G401.6 (cell line): ENCODE results near the gene SLAMF6.
"Not testable (repeated sequence)": the region's sequence is repeated elsewhere in the genome, so short reads cannot be mapped to it uniquely, and the experiment has no call there.

Source experiments
- FAIRE-seq: peaks from 2 replicates; lab custom pipeline; 2012; peaks lifted over from hg19 to GRCh38; lab: Jason Lieb, UNC

SLAMF6 gene

GRCh38 chr1:160522622-160523345 lies at the start of gene SLAMF6:
Gene SLAMF6 (minus strand): TSS chr1:160523255. CDS start chr1:160523192, 63 bp downstream.
- FAIRE-seq = no peak

DNA sequence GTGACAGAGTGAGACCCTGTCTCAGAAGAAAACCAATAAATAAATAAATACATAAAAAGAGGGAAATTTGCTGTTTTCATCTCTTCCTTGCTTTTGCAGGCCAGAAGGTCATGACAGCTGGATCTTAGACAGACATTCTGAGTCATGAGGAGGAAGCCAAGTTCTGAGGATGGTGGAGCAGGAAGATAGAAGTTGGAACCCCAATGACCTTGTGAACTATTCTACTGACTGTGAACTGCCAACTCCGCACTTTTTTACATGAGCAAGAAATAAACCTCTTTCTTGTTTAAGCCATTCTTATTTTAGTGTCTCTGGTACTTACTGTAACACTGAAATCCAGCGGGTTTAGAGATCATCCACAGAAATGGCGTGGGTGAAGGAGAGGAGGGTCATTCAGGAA lies 47.8 kb upstream of the SLAMF6 start:
- FAIRE-seq = no peak

DNA sequence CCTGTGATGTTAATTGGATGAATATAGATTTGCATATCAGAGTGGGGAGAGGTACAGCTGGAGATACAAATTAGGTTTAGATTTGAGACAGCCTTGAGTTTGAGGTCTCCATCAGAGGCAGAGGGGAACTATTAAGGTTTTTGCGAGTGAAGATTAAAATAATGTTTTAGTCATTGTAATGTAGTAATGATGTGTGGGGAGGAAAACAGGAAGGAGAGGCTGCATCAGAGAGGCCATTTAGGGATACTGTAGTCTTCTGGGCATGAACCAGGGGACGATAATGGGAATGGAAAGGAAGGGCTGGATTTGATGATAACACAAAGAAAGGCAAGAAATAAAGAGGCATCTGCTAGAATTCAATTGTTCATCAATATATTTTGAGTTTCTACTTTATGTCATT lies 46.8 kb upstream of the SLAMF6 start:
- no peak for FAIRE-seq

DNA sequence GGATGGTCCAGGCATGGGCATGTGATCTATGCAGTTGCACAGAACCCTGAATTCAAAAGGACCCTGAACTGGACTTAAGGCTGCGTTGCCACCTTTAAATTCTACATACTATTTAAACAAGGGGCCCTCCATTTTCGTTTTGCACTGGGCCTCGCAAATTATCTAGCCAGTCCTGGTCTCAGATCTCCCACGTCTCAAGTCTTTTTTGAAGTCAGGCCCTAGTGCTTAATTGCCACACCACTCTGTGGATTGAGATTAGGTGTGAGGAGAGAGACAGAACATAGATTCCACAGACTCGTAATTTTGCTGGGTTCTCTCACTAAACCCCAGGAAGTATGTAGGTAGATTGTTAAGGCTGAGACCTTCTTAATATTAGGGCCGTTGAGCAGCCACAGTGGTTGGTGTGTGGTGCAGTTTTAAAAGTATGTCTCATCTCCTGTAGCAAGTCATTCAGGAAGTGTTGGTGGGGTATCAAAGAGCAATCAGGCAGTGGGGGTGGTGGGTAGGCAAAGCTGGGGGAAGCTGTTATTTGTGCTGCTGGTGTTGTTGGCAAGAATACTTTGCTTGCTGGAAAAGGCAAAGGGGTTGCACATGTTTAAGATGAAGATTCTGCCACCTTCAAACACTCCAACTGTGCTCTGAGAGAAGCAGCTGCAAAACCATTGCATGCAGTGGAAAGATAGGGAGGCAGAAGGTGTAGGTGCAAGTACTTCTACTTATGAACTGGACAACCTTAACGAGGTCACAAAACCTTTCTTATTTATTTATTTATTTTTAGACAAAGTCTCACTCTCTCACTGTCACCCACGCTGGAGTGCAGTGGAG lies 45.0 kb upstream of the SLAMF6 start:
- FAIRE-seq = no peak

- FAIRE-seq = no peak
These were observed 44.3 kb upstream of the SLAMF6 start for GRCh38 chr1:160567341-160567740.

GRCh38 chr1:160565564-160565963 lies 42.5 kb upstream of the SLAMF6 start:
- no peak for FAIRE-seq

DNA sequence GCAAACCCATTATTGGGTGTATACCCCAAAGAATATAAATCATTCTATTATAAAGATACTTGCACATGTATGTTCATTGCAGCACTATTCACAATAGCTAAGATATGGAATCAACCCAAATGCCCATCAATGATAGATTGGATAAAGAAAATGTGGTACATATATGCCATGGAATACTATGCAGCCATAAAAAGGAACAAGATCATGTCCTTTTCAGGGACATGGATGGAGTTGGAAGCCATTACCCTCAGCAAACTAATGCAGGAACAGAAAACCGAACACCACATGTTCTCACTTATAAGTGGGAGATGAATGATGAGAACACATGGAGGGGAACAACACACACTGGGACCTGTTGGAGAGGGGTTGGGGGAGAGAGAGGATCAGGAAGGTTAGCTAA lies 40.2 kb upstream of the SLAMF6 start:
- not testable (repeated sequence) for FAIRE-seq

GRCh38 chr1:160562745-160563144 lies 39.7 kb upstream of the SLAMF6 start:
- not testable (repeated sequence) for FAIRE-seq

DNA sequence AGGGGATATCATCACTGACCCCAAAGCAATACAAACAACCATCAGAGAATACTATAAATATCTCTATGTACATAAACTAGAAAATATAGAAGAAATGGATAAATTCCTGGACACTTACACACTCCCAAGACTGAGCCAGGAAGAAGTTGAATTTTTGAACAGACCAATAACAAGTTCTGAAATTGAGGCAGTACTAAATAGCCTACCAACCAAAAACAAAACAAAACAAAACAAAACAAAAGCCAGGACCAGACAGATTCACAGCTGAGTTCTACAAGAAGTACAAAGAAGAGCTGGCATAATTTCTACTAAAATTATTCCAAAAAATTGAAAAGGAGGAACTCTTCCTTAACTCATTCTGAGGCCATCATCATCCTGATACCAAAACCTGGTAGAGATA lies 37.8 kb upstream of the SLAMF6 start:
- FAIRE-seq = no peak

DNA sequence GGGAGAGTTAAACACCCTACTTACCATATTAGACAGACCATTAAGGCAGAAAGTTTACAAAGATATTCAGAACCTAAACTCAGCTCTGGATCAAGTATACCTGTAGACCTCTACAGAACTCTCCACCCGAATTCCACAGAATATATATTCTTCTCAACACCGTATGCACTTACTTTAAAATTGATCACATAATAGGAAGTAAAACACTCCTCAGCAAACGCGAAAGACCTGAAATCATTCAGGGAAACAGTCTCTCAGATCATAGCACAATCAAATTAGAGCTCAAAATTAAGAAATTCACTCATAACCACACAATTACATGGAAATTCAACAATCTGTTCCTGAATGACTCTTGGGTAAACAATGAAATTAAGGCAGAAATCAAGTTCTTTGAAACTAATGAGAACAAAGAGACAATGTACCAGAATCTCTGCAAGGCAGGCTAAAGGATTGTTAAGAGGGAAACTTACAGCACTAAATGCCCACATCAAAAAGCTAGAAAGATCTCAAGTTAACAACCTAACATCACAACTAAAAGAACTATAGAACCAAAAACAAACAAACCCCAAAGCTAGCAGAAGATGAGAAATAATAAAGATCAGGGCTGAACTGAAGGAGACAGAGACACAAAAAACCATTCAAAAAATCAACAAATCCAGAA lies 37.1 kb upstream of the SLAMF6 start:
- no peak for FAIRE-seq

DNA sequence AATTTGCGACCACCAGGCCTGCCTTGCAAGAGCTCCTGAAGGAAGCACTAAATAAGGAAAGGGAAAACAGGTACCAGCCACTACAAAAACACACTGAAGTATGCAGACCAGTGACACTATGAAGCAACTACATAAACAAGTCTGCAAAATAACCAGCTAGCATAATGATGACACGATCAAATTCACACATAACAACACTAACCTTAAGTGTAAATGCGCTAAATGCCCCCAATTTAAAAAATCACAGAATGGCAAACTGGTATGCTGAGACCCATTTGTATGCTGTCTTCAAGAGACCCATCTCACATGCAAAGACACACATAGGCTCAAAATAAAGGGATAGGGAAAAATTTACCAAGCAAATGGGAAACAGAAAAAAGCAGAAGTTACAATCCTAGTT lies 36.4 kb upstream of the SLAMF6 start:
- not testable (repeated sequence) for FAIRE-seq

DNA sequence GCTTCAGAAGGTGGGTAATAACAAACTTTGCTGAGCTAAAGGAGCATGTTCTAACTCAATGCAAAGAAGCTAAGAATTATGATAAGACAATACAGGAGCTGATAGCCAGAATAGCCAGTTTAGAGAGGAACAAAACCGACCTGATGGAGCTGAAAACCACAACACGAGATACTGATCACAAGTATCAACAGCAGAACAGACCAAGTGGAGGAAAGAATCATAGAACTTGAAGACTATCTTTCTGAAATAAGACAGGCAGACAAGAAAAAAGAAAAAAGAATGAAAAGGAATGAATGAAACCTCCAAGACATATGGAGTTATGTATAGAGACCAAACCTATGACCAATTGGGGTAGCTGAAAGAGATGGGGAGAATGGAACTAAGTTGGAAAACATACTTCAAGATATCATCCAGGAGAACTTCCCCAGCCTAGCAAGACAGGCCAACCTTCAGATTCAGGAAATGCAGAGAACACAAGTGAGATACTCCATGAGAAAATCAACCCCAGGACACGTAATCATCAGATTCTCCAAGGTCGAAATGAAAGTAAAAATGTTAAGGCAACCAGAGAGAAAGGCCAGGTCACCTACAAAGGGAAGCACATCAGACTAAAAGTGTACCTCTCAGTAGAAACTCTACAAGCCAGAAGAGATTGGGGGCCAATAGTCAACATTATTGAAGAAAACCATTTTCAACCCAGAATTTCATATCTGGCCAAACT lies 35.8 kb upstream of the SLAMF6 start:
- FAIRE-seq = no peak

DNA sequence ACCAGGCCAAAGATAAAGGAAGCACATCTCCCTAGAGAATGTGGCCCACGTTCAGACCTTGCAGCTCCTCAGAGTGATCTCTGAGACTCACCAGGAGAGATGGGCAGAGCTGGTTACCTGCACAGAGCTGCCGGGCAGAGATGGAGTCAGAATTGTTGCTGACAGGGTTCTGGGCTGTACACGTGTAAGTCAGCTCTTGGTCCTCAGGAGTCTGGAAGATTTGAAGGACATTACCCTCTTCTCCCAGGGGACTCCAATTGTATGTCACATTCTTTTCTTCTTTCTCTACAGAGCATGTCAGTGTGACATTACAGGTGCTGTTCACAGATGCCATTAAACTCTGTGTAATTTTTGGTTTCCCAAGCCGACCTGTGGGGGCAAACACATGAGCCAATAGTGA lies 30.7 kb upstream of the SLAMF6 start:
- FAIRE-seq = no peak

GRCh38 chr1:160552425-160552824 lies 29.4 kb upstream of the SLAMF6 start:
- no peak for FAIRE-seq

DNA sequence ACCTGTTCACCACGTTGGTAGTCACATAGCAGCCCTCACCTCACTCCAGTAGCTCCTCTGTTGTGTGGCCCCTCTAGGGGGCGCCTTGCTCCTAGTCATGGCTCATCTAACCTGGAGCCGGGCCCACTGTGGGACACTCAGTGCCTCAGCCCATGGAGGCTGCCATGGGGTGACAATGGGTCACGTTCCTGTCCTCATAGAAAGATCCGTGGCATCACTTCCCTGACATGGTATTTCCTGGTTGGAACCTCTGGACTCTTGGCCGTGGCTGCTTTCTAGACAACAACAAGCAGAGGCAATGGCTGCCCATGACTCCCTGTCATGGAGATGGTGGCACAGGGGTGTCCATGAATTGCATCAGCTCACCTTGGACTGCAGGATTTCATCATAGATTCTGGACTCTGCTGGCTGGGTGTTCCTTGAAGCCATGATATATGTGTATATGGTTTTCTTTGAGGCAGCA lies 27.5 kb upstream of the SLAMF6 start:
- no peak for FAIRE-seq

DNA sequence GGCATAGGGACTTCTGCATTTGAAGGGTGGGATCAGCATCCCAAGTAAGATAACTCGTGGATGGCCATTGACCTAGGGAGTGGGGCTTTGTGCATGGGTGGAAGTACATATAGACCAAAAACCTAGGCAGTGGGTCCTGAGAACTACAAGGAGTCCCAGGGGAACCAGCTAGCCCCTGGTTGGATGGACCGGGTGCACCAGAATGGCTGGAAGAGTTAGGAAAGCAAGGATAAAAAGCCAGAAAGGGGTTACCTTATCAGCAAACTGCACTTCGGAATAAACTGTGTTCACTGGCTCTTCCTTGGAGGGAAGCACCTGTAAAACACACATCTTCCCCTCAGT lies 26.6 kb upstream of the SLAMF6 start:
- no peak for FAIRE-seq

DNA sequence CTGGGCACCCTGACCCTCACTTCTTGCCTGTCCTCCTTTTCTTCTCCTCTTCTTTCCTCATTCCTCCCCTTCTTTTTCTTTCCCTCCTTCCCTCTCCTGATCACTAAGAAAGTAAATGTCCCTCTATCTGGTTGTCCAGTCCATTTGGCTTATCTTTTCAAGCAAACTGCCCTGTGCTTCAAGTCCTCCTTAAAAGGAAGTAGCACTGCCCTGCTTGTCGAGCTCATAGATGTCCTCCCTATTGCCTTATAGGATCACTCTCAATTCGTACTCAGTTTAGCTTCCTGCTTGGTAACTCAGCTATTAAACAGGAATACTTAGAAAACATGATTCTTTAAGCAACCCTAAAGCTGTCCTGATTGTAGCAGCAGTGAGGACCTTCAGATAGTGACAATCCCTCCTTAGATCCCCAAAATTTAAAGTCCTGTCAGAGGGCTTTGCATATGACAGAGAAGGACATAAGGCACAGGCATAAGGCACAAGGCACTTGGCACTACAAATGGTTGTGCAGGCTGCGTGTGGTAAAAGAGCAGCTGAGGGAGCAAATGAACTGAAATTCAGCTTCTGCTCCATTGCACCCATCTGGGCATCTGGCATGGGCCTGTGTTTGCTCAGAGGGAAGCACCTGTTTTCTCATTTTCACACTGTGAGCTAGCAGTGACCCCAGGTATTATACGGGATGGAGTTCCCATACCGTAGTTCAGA lies 26.1 kb upstream of the SLAMF6 start:
- FAIRE-seq = no peak

DNA sequence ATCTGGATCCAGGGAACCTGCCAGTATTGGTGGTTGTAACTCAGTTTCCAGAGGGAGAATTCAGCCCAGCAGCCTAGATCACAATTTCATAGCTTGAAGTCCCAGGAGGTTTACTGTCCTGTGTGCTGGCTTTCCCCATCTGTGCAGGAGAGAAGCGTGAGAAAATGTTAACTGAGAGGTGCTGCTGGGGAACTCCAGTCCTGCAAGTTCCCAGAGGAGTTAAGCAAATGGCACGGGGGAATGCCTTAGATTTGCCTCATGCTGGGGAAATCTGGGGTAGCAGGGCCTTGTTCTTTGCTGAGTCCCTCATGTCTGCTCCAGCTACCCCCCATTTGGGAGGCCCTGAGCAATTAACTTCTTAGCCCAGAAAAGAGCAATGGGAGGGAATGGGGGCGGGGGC lies 25.1 kb upstream of the SLAMF6 start:
- no peak for FAIRE-seq

DNA sequence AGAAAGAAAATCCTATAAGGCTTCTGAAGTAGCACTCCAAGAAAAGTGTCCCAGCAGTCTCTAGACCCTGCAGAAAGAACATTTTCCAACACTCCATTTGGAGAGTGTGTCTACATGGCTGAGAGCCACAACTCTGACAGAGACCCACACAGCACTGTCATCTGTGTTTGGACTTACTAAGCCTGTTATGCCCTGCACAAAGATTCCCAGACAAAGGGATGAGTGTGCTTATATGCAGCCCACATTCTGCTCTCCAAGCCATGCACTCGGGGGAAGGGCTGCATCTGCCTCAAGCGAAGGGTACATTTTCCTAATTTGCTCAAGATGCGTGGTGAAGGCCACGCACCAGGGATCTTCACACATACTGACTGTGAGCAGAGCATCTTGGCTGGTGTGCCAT lies 24.4 kb upstream of the SLAMF6 start:
- no peak for FAIRE-seq

- FAIRE-seq = no peak
These were observed 23.9 kb upstream of the SLAMF6 start for GRCh38 chr1:160546942-160547341.

GRCh38 chr1:160544647-160545046 lies 21.6 kb upstream of the SLAMF6 start:
- no peak for FAIRE-seq
